Cardiac fibroblast (primary cell): Measurements from ENCODE around the gene ENG.
"Not testable (repeated sequence)": the region's sequence is repeated elsewhere in the genome, so short reads cannot be mapped to it uniquely, and the experiment has no call there.

Source experiments
- DNase-seq, 2 donors: peaks; one replicate each; pipeline versions ENCODE4 v3.0.0 to v3.0.0-alpha.2; 2010; ENCODE audit warnings: low read depth in 2 of 2
- H3K4me3 ChIP-seq, 2 donors: replicated peaks in 1 of 2; 1 replicate in 1 of 2; 2 replicates in 1 of 2; pipeline ENCODE4 v1.5.1; 2011; ENCODE audit warnings: low read depth in 2 of 2, low read length in 2 of 2, mild to moderate bottlenecking in 2 of 2, moderate library complexity in 1 of 2
- TF ChIP-seq, protein P1 (sequence below): IDR thresholded peaks from one replicate; pipeline ENCODE4 v1.5.1; 2011; ENCODE audit warnings: low read depth, mild to moderate bottlenecking, low read length, inconsistent platforms

ENG gene

DNA sequence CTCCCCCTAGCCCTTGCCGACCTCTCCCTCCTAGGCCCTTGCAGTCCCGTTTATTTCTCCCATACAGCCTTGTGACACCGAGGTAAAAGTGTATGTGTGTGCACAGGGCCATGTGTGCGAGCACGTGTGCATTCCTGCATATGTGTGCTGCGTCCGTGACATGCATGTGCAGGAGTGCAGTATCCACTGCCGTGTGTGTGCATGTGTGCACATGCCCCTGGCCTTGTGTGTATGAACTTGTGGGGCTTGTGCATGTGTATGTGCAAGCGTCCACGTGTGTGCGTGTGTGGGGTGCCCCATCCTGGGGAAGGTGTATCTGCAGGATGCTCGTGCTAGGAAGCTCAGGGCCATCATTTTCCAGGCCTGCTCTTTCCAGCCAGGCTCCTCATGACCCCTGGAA is 16.4 kb upstream of the ENG start:
- no peak overlapping the region for H3K4me3 ChIP-seq
- DNase-seq = no peak
- TF ChIP-seq, protein P1, sequence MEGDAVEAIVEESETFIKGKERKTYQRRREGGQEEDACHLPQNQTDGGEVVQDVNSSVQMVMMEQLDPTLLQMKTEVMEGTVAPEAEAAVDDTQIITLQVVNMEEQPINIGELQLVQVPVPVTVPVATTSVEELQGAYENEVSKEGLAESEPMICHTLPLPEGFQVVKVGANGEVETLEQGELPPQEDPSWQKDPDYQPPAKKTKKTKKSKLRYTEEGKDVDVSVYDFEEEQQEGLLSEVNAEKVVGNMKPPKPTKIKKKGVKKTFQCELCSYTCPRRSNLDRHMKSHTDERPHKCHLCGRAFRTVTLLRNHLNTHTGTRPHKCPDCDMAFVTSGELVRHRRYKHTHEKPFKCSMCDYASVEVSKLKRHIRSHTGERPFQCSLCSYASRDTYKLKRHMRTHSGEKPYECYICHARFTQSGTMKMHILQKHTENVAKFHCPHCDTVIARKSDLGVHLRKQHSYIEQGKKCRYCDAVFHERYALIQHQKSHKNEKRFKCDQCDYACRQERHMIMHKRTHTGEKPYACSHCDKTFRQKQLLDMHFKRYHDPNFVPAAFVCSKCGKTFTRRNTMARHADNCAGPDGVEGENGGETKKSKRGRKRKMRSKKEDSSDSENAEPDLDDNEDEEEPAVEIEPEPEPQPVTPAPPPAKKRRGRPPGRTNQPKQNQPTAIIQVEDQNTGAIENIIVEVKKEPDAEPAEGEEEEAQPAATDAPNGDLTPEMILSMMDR = no peak

DNA sequence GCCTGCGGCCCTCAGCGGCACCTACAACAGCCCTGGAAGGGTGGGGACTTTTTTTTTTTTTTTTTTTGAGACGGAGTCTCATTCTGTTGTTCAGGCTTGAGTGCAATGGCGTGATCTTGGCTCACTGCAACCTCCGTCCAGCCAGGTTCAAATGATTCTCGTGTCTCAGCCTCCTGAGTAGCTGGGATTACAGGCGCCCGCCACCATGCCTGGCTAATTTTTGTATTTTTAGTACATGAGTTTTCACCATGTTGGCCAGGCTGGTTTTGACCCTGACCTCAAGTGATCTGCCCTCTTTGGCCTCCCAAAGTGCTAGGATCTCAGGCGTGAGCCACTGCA is 15.7 kb upstream of the ENG start:
- not testable (repeated sequence) for H3K4me3 ChIP-seq, DNase-seq

DNA sequence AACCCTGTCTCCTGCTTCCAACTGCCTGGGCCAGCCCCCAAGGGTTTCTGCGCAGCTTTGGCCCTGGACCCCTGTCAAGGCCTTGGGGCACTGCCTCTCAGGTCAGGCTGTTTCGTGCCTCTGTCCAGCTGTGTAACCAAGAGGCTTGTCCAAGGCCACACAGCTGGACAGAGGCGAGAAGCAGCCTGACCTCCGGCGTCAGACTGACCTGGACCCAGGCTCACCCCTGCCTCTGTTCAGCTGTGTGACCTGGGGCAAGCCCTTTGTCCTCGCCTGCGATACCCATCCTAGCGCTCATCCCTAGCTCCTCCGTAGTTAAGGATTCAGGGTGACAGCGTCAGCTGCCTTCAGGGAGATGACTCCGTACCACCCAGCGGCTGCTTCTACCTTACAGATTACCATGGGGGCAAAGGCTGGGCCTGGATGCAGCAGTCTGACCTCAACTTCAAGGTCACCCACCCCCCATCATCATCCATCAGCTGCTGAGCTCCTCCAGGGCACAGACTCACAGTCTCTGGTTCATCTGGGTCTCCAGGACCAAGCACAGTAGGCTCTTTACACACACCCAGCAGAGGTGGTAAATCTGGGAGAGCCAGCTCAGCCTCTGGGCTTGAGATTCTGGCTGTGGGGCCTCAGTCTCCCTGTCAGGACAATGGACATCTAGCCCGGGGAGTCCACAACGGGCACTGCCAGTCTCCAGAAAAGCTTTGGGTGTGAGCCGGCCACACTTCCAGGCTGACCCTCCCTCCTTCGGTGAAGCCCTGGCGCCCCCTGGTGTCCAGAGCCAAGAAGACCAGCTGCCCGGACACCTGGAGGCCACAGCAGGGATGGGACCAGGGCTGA is 15.1 kb upstream of the ENG start:
- no peak overlapping the region for H3K4me3 ChIP-seq
- DNase-seq = peak; percentile 87 to 88

DNA sequence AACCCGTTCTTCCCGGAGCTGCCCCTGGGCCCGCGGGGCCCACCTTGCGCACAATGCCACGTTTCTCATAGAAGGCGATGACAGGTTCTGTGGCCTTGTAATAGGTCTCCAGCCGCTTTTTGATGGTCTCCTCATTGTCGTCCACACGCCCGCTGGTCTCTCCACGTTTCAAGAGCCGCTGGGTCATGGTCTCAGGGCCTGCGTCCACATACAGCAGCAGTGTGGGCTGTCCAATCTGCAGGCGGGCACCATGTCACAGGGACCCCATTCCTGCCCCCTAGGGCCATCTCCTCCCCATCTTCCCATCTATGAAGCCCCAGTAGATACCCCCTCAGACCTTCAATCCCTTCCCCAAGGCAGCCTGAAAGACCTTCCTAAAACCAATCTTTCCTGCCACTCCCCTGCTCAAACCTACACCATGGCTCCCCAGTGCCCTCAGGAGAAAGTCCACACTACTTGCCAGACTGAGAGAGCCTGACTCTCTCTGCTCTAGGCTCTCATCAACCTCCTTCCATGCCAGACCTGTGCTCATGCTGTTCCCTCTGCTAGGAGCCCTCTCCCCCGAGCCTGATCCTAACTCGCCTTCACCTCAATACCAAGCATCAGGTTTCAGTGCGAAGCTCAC is 13.9 kb upstream of the ENG start:
- H3K4me3 ChIP-seq = no peak overlapping the region
- TF ChIP-seq, protein P1 = no peak
- DNase-seq = no peak

More for the DNA sequence above, 15.1 kb upstream of the ENG start:
- TF ChIP-seq, protein P1 = peak; percentile 98

DNA sequence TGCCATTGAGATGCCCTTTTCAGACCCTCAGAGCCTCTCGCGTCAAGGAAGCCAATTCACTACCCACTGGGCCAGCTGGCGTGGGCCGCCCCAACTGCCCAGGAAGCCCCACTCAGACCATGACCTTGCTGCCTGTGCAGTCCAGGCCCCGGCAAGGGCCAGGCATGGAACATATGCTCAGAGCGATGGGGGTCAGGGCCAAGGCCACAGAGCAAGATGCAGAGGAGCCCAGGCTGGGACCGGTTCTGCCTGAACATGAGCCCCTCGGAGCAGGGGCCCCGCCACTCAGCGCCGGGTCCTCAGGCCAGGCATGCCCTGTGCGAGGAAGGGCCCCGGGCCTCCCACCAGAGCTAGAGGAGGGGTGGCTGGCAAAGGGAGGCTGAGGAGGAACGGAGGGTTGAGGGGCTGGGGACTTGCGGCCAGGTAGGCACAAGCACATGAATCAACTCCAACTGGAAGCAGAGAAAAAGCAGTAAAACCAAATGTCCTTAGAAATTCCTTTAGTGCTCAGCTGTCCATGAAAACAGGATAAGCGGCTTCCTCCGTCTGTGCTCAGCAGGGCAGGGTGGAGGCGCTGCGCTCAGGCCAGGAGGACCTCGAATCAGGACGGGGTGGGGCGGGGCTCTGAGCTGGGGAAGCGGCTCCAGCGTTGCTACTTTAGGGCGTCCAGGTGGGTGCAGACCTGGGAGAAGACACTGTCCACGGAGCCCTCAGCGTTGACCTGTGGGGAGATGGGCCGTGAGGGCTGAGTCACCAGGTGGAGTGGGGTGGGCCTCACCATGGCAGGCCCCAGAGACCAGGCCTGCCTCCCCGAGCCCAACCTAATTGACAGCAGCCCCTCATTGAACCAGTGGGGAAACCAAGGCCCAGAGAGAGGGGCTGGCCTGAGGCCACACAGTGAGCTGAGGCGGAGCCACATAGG is 13.2 kb upstream of the ENG start:
- TF ChIP-seq, protein P1 = no peak
- no peak for DNase-seq

DNA sequence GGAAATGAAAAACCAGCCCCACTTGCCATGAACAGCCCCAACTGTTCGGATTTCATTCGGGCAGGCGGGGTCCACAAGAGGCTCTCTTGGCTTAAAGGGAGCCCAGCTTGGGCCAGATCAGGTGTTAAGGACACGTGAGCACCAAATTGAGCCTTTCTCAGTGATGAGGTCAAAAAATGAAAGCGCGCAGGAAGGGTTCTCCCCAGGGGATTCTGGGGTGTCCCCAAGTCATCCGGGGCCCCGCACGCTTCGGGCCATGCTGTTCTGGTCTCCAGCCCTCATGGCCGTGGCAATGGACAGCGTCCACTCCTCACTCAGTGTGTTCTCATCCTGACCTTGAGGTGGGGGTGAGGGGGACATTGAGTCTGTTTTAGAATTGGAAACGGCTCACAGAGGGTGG is 12.1 kb upstream of the ENG start:
- TF ChIP-seq, protein P1 = no peak
- no peak for DNase-seq
- no peak overlapping the region for H3K4me3 ChIP-seq

More for the DNA sequence above, 13.2 kb upstream of the ENG start:
- no peak overlapping the region for H3K4me3 ChIP-seq
